Measurements from ENCODE around the gene SEMA4D. TPM values are rescaled to one million over a fixed set of nuclear protein-coding genes. Genes with fewer than 3 reads are reported as not detected.

The SEMA4D gene
- total and polyA plus RNA-seq, 12 donors: 3.5 to 57.0 (median 26.7) TPM

GRCh38 chr9:89478821-89479668 is 18.9 kb downstream of the SEMA4D start:
- intact Hi-C loops (cut with DNase I): no loop called here
- H3K27ac ChIP-seq: no peak overlapping the region
- WGBS, 4 donors: 90 to 95% (median 91%) methylated on average over 6 to 15 of the region's 16 CpGs

GRCh38 chr9:89477811-89478630 is 19.9 kb downstream of the SEMA4D start:
- DNase-seq: peak; percentile 39 to 77 (median 66)
- H3K27ac ChIP-seq: peak overlapping the region in 3 of 5 donors; percentile 24 to 46 (median 24)
- no peaks in the 10 kb centered on the region for H3K27me3 ChIP-seq
- peaks cover 5 to 20% of the 10 kb centered on the region in 2 donors for H3K4me1 ChIP-seq (replicated peaks in 1 of 2)
- H3K9me3 ChIP-seq (replicated peaks in 1 of 3): no peaks in the 10 kb centered on the region
- no peaks in the 10 kb centered on the region for H3K36me3 ChIP-seq (replicated peaks in 1 of 2)
- TF ChIP-seq POLR2A (IDR thresholded peaks at IDR 0.05) (no peak), CTCF (IDR thresholded peaks at IDR 0.05) (peak in 5 of 6 experiments; percentile 28 to 45 (median 38))
- 46 to 55% (median 48%) methylated on average over 8 to 9 of the region's 9 CpGs for WGBS, 4 donors
- intact Hi-C loops (cut with DNase I): no loop called here
- no peak overlapping the region for H3K4me3 ChIP-seq

More at GRCh38 chr9:89478821-89479668, 18.9 kb downstream of the SEMA4D start:
- TF ChIP-seq POLR2A (IDR thresholded peaks at IDR 0.05) (no peak), CTCF (IDR thresholded peaks at IDR 0.05) (no peak)
- no peaks in the 10 kb centered on the region for H3K9me3 ChIP-seq (replicated peaks in 1 of 3)
- no peaks in the 10 kb centered on the region for H3K27me3 ChIP-seq
- peaks cover 5 to 17% of the 10 kb centered on the region in 2 donors for H3K4me1 ChIP-seq (replicated peaks in 1 of 2)
- no peak overlapping the region for H3K4me3 ChIP-seq
- peak in 1 of 7 donors; percentile 36 for DNase-seq
- no peaks in the 10 kb centered on the region for H3K36me3 ChIP-seq (replicated peaks in 1 of 2)

- Histone ChIP-seq H3K36me3 (replicated peaks in 1 of 2) (no peaks in the 10 kb centered on the region), H3K4me3 (no peak overlapping the region), H3K4me1 (replicated peaks in 1 of 2) (peaks cover 5 to 20% of the 10 kb centered on the region in 2 donors), H3K27me3 (no peaks in the 10 kb centered on the region), H3K27ac (peak overlapping the region in 3 of 5 donors; percentile 24 to 46 (median 24)), H3K9me3 (replicated peaks in 1 of 3) (no peaks in the 10 kb centered on the region)
- intact Hi-C loops (cut with DNase I): no loop called here
- TF ChIP-seq POLR2A (IDR thresholded peaks at IDR 0.05) (no peak), CTCF (IDR thresholded peaks at IDR 0.05) (no peak)
- no peak for DNase-seq
- 73 to 88% (median 76%) methylated on average over 7 of the region's 7 CpGs for WGBS, 4 donors
These were observed 20.5 kb downstream of the SEMA4D start for GRCh38 chr9:89477384-89477783.

GRCh38 chr9:89476546-89476945 is 21.4 kb downstream of the SEMA4D start:
- no peak overlapping the region for H3K27ac ChIP-seq
- TF ChIP-seq POLR2A (IDR thresholded peaks at IDR 0.05) (no peak), CTCF (IDR thresholded peaks at IDR 0.05) (no peak)
- intact Hi-C loops (cut with DNase I): no loop called here
- H3K4me3 ChIP-seq: no peak overlapping the region
- no peaks in the 10 kb centered on the region for H3K36me3 ChIP-seq (replicated peaks in 1 of 2)
- 85 to 95% (median 92%) methylated on average over 5 to 7 of the region's 7 CpGs for WGBS, 4 donors
- H3K9me3 ChIP-seq (replicated peaks in 1 of 3): no peaks in the 10 kb centered on the region
- H3K27me3 ChIP-seq: no peaks in the 10 kb centered on the region
- DNase-seq: no peak
- peaks cover 5 to 20% of the 10 kb centered on the region in 2 donors for H3K4me1 ChIP-seq (replicated peaks in 1 of 2)

Measured in adrenal gland (tissue), 12 donors.